Loucy (cell line): ENCODE measurements around the gene JSRP1.

Experiments
- CTCF ChIP-seq: fragments of 200-600 bp; sonication (generic); conservative IDR thresholded peaks from 2 replicates; pipeline ENCODE4 v1.5.1; 2014; ENCODE audit warnings: mild to moderate bottlenecking, antibody characterized with exemption, low read length
- EZH2phosphoT487 ChIP-seq: fragments of 200-600 bp; IDR thresholded peaks from 2 replicates; pipeline ENCODE4 v1.6.1; 2018; ENCODE audit warnings: antibody characterized with exemption, mild to moderate bottlenecking, moderate library complexity, borderline replicate concordance

DNA sequence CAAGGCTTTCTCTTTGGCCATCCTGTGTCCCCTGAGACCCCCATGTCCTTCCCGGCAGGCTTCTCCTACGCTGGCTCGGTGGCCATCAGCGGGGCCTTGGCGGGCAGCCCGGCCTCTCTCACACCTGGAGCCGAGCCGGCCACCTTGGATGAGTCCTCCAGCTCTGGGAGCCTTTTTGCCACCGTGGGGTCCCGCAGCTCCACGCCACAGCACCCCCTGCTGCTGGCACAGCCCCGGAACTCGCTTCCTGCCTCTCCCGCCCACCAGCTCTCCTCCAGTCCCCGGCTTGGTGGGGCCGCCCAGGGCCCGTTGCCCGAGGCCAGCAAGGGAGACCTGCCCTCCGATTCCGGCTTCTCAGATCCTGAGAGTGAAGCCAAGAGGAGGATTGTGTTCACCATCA lies 34.3 kb downstream of the JSRP1 start:
- TF ChIP-seq CTCF (no peak), EZH2phosphoT487 (no peak)
